Sigmoid colon (tissue), 4 donors: ENCODE data around the gene MMP3.

Experiments
- CTCF ChIP-seq, 4 experiments: fragments of 450-650 bp in 3 of 4; fragments of 200-600 bp in 1 of 4; IDR thresholded peaks; one replicate each; pipeline ENCODE4 v1.5.1; 2016 to 2019; ENCODE audit warnings: antibody characterized with exemption in 4 of 4, mild to moderate bottlenecking in 3 of 4, moderate library complexity in 2 of 4
- POLR2A ChIP-seq, 2 donors: fragments of 450-650 bp; IDR thresholded peaks; one replicate each; pipeline ENCODE4 v1.6.1; 2016; ENCODE audit warnings: antibody characterized with exemption in 2 of 2, mild to moderate bottlenecking in 2 of 2, moderate library complexity in 2 of 2
- POLR2AphosphoS5 ChIP-seq, 4 donors: sonication (generic); formaldehyde crosslinking; IDR thresholded peaks; one replicate each; pipeline ENCODE4 v1.6.1; 2017; ENCODE audit warnings: antibody characterized with exemption in 4 of 4

- no peak for TF ChIP-seq CTCF (IDR thresholded peaks at IDR 0.05)
- TF ChIP-seq POLR2AphosphoS5 (IDR thresholded peaks at IDR 0.05) = no peak
- TF ChIP-seq POLR2A (IDR thresholded peaks at IDR 0.05) = no peak
Measured at GRCh38 chr11:102886999-102887398, 43.6 kb upstream of the MMP3 start.
